SKM-1 treated with dmso at 0.1 percent for 144 hours (cell line): ENCODE data around the gene RNFT2.

Experiments used
- DNase-seq: peaks from one replicate; lab custom pipeline; 2025; ENCODE audit not compliant: unreplicated experiment; lab: John Stamatoyannopoulos, UW

Gene RNFT2

GRCh38 chr12:116820064-116820656 is 82.0 kb downstream of the RNFT2 start:
- DNase-seq = no peak

GRCh38 chr12:116821291-116821690 is 83.2 kb downstream of the RNFT2 start:
- DNase-seq = no peak

GRCh38 chr12:116827432-116827831 is 89.3 kb downstream of the RNFT2 start:
- DNase-seq = no peak

GRCh38 chr12:116832353-116832752 is 94.2 kb downstream of the RNFT2 start:
- no peak for DNase-seq

GRCh38 chr12:116833474-116833873 is 95.4 kb downstream of the RNFT2 start:
- no peak for DNase-seq

GRCh38 chr12:116835484-116835883 is 97.4 kb downstream of the RNFT2 start:
- DNase-seq = no peak

- no peak for DNase-seq
These were observed 99.0 kb downstream of the RNFT2 start for GRCh38 chr12:116837097-116837496.

GRCh38 chr12:116838365-116838764 is 100.2 kb downstream of the RNFT2 start:
- DNase-seq = no peak

- no peak for DNase-seq
These were observed 101.2 kb downstream of the RNFT2 start for GRCh38 chr12:116839287-116839830.

GRCh38 chr12:116843085-116843484 is 105.0 kb downstream of the RNFT2 start:
- no peak for DNase-seq

- no peak for DNase-seq
These were observed 111.1 kb downstream of the RNFT2 start for GRCh38 chr12:116849216-116849615.

GRCh38 chr12:116852303-116852702 is 114.2 kb downstream of the RNFT2 start:
- no peak for DNase-seq

GRCh38 chr12:116853507-116853906 is 115.4 kb downstream of the RNFT2 start:
- no peak for DNase-seq

GRCh38 chr12:116855744-116856470 is 117.8 kb downstream of the RNFT2 start:
- no peak for DNase-seq

GRCh38 chr12:116856729-116857128 is 118.6 kb downstream of the RNFT2 start:
- DNase-seq = no peak

- no peak for DNase-seq
These were observed 121.0 kb downstream of the RNFT2 start for GRCh38 chr12:116859079-116859478.

- no peak for DNase-seq
These were observed 122.1 kb downstream of the RNFT2 start for GRCh38 chr12:116860263-116860662.

GRCh38 chr12:116861320-116861719 is 123.2 kb downstream of the RNFT2 start:
- no peak for DNase-seq

- DNase-seq = no peak
These were observed 124.1 kb downstream of the RNFT2 start for GRCh38 chr12:116862167-116862566.

GRCh38 chr12:116863275-116863767 is 125.2 kb downstream of the RNFT2 start:
- no peak for DNase-seq

- no peak for DNase-seq
These were observed 126.5 kb downstream of the RNFT2 start for GRCh38 chr12:116864371-116865160.

GRCh38 chr12:116867523-116867922 is 129.4 kb downstream of the RNFT2 start:
- DNase-seq = no peak
